ENCODE measurements around the gene PDIA3.

The PDIA3 gene

DNA sequence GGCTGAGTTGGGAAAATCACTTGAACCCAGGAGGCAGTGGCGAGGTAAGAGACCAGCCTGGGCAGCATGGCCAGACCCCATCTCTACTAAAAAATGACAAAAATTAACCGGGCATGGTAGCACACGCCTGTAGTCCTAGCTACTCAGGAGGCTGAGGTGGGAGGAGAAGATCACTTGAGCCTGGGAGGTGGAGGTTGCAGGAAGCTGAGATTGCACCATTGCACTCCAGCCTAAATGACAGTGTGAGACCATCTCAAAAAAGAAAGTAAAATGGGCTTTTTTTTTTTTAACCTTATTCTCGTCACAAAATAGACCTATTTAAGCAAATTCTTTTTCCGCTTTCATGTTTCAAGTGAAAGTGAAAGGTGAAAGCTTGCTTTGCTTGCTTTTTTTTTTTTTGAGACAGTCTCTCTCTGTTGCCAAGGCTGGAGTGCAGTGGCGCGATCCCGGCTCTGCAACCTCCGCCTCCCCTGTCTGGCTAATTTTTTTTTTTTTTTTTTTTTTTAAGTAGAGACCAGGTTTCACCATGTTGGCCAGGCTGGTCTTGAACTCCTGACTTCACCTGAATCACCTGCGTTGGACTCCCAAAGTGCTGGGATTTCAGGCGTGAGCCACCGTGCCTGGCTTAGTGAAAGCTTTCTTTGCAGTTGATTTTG is 3.6 kb downstream of the PDIA3 start:
- Histone ChIP-seq H3K27me3 (ENCODE audit: control insufficient read depth in 1 of 2, insufficient read depth in 2 of 2, low read length in 2 of 2) (no peaks in the 10 kb centered on the region), H3K4me1 (ENCODE audit: control insufficient read depth, insufficient read depth, low read length) (peaks cover 8% of the 10 kb centered on the region), H3K36me3 (ENCODE audit: control insufficient read depth in 2 of 2, insufficient read depth in 2 of 2, low read length in 2 of 2) (peaks cover 0 to 2% of the 10 kb centered on the region in 2 donors), H3K4me3 (ENCODE audit: low read length in 2 of 2) (no peak overlapping the region), H3K27ac (ENCODE audit: low read length) (no peak overlapping the region), H3K9me3 (ENCODE audit: control insufficient read depth in 2 of 2, low read length in 2 of 2) (no peaks in the 10 kb centered on the region), H3K9ac (ENCODE audit: low read length in 2 of 2) (no peak overlapping the region)

DNA sequence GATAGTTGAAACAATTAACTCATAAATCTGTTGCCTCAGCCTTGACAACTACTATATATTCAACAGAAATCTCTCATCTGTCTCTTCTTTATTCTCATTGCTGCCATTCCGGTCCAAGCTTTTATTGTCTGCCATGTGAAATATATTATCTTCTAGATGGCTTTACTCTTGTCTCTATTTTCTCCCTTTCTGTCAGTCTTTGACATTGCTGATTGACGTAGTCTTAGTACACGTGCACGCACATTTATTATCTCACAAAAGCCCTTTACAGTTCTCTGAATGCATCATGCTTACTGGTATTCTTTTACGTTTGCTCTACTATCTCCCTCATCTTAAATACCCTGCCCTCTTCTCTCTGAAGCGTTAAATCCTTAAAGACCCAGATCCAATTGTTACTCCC is 5.6 kb downstream of the PDIA3 start:
- H3K4me3 ChIP-seq (ENCODE audit: low read length in 2 of 2) = no peak overlapping the region
- no peak overlapping the region for H3K27ac ChIP-seq (ENCODE audit: low read length)
- H3K36me3 ChIP-seq (ENCODE audit: control insufficient read depth in 2 of 2, insufficient read depth in 2 of 2, low read length in 2 of 2) = peaks cover 5 to 9% of the 10 kb centered on the region in 2 donors
- no peak overlapping the region for H3K9ac ChIP-seq (ENCODE audit: low read length in 2 of 2)
- H3K4me1 ChIP-seq (ENCODE audit: control insufficient read depth, insufficient read depth, low read length) = peaks cover 8% of the 10 kb centered on the region
- no peaks in the 10 kb centered on the region for H3K9me3 ChIP-seq (ENCODE audit: control insufficient read depth in 2 of 2, low read length in 2 of 2)
- no peaks in the 10 kb centered on the region for H3K27me3 ChIP-seq (ENCODE audit: control insufficient read depth in 1 of 2, insufficient read depth in 2 of 2, low read length in 2 of 2)

DNA sequence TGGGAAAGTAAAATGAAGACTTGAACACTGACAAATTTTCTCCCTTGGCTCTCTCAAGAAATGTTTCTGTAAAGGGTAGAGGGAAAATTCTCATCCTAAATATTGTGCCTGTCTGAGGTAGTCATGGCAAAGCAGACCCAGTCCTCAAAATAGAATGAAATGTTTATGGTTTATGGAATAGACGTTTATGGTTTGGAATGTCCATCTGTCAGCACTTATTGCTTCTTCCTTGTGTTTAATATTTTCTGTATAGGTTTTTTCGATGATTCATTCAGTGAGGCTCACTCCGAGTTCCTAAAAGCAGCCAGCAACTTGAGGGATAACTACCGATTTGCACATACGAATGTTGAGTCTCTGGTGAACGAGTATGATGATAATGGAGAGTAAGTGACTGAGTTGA is 16.6 kb downstream of the PDIA3 start:
- H3K36me3 ChIP-seq (ENCODE audit: control insufficient read depth in 2 of 2, insufficient read depth in 2 of 2, low read length in 2 of 2) = peaks cover 30 to 41% of the 10 kb centered on the region in 2 donors
- no peak overlapping the region for H3K27ac ChIP-seq (ENCODE audit: low read length)

DNA sequence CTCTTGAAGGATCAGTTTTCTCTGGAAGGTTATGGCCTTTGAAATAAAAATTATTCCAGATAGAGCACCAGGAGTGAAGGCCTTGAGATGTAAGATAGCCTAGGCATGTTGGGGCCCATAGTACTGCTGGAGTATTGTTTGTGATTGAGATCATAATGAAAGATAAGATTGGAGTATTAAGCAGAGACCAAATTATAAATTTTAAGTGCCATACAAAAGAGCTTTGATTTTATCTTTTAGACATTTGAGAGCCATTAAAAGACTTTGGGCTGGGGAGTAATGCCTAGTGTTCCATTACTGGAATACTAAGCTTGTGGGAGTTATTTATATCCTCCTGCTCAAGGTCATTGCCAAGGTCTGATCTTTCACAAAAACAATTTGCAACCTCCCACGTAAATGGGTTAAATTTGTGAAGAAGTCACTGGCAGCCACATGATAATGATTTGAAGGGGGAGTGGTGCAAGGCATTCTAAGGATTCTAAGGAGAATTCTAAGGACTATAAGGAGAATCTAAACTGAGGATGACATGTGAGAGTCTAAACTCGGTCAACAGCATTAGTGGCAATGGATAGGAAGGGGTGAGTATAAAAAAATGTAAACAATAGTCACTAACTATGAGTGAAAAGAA is 17.7 kb downstream of the PDIA3 start:
- Histone ChIP-seq H3K36me3 (ENCODE audit: control insufficient read depth in 2 of 2, insufficient read depth in 2 of 2, low read length in 2 of 2) (peaks cover 30 to 45% of the 10 kb centered on the region in 2 donors), H3K9ac (ENCODE audit: low read length in 2 of 2) (no peak overlapping the region), H3K9me3 (ENCODE audit: control insufficient read depth in 2 of 2, low read length in 2 of 2) (no peaks in the 10 kb centered on the region), H3K4me1 (ENCODE audit: control insufficient read depth, insufficient read depth, low read length) (peaks cover 5% of the 10 kb centered on the region), H3K4me3 (ENCODE audit: low read length in 2 of 2) (no peak overlapping the region), H3K27ac (ENCODE audit: low read length) (no peak overlapping the region), H3K27me3 (ENCODE audit: control insufficient read depth in 1 of 2, insufficient read depth in 2 of 2, low read length in 2 of 2) (no peaks in the 10 kb centered on the region)

More for the DNA sequence above, 16.6 kb downstream of the PDIA3 start:
- Histone ChIP-seq H3K4me1 (ENCODE audit: control insufficient read depth, insufficient read depth, low read length) (peaks cover 5% of the 10 kb centered on the region), H3K27me3 (ENCODE audit: control insufficient read depth in 1 of 2, insufficient read depth in 2 of 2, low read length in 2 of 2) (no peaks in the 10 kb centered on the region), H3K9ac (ENCODE audit: low read length in 2 of 2) (no peak overlapping the region), H3K4me3 (ENCODE audit: low read length in 2 of 2) (no peak overlapping the region), H3K9me3 (ENCODE audit: control insufficient read depth in 2 of 2, low read length in 2 of 2) (no peaks in the 10 kb centered on the region)

DNA sequence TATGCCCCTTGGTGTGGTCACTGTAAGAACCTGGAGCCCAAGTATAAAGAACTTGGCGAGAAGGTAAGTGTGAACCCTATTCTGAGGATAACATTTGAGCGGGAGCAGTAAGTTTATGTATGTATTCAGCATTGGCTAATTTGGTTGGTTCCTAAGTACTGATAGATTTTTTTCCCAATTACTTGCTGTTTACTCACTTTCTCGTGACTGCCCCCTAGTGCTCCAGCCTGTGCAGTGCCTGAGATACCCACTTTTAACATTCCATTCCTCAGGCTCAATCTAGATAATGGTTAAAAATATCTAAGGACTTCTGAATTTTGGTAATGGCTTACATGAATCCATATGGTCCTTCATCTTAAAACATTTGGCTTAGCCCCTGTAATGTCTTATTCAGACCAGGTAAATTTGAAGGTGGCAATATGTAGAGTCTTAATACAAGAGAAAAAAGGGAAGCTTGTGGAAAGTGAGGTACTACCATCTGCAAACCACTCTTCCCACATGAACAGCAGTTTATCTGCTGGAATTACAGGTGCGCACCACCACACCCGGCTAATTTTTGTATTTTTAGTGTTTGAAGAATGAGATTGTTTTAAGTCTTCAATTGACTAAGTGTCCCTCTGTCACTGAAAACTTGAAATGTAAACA is 23.5 kb downstream of the PDIA3 start:
- Histone ChIP-seq H3K4me3 (ENCODE audit: low read length in 2 of 2) (no peak overlapping the region), H3K9me3 (ENCODE audit: control insufficient read depth in 2 of 2, low read length in 2 of 2) (no peaks in the 10 kb centered on the region), H3K9ac (ENCODE audit: low read length in 2 of 2) (no peak overlapping the region), H3K27me3 (ENCODE audit: control insufficient read depth in 1 of 2, insufficient read depth in 2 of 2, low read length in 2 of 2) (no peaks in the 10 kb centered on the region), H3K4me1 (ENCODE audit: control insufficient read depth, insufficient read depth, low read length) (no peaks in the 10 kb centered on the region), H3K36me3 (ENCODE audit: control insufficient read depth in 2 of 2, insufficient read depth in 2 of 2, low read length in 2 of 2) (peaks cover 48 to 49% of the 10 kb centered on the region in 2 donors), H3K27ac (ENCODE audit: low read length) (no peak overlapping the region)

DNA sequence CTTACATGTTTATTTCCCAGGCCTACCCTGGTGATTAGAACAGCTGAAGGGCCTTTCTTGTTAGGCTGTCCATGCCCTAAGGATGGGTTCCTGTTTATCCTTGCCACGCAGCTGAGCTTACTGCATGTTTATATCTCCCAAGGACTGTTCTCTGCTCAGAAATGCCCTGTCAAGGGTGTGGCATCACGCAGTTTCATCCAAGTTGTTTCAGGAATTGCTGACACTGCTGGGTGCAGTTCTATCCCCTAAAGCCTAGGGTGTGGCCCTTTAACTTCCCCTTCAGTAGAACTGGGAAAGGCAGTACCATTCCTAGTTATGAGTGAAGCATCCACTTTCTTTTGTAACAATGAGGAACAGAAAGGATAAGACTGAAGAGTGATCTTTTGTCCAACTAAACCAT is 25.6 kb downstream of the PDIA3 start:
- no peak overlapping the region for H3K9ac ChIP-seq (ENCODE audit: low read length in 2 of 2)

DNA sequence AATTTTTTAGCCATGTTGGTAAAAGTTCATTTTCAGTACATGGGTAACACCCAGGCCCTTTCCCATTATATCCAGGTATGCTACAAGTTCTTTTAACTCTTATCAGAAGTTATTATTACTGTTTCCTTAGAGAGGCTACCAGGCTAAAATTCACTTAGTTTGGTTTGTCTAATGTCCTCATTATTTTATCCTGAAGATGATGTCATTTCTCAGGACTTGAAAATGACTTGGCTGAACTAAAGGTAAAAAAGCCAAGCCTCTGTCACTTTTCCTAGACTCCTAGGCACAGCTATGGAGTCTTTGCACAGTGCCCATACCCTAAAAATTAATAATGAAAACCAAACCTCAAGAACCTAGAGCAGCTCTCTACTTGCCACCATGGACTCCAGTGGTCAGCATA is 26.4 kb downstream of the PDIA3 start:
- Histone ChIP-seq H3K27ac (ENCODE audit: low read length) (no peak overlapping the region), H3K36me3 (ENCODE audit: control insufficient read depth in 2 of 2, insufficient read depth in 2 of 2, low read length in 2 of 2) (peaks cover 28 to 30% of the 10 kb centered on the region in 2 donors), H3K27me3 (ENCODE audit: control insufficient read depth in 1 of 2, insufficient read depth in 2 of 2, low read length in 2 of 2) (no peaks in the 10 kb centered on the region), H3K9ac (ENCODE audit: low read length in 2 of 2) (no peak overlapping the region), H3K4me3 (ENCODE audit: low read length in 2 of 2) (no peak overlapping the region), H3K9me3 (ENCODE audit: control insufficient read depth in 2 of 2, low read length in 2 of 2) (no peaks in the 10 kb centered on the region), H3K4me1 (ENCODE audit: control insufficient read depth, insufficient read depth, low read length) (peaks cover 15% of the 10 kb centered on the region)

More for the DNA sequence above, 25.6 kb downstream of the PDIA3 start:
- Histone ChIP-seq H3K27me3 (ENCODE audit: control insufficient read depth in 1 of 2, insufficient read depth in 2 of 2, low read length in 2 of 2) (no peaks in the 10 kb centered on the region), H3K4me3 (ENCODE audit: low read length in 2 of 2) (no peak overlapping the region), H3K27ac (ENCODE audit: low read length) (no peak overlapping the region), H3K36me3 (ENCODE audit: control insufficient read depth in 2 of 2, insufficient read depth in 2 of 2, low read length in 2 of 2) (peaks cover 29 to 30% of the 10 kb centered on the region in 2 donors), H3K9me3 (ENCODE audit: control insufficient read depth in 2 of 2, low read length in 2 of 2) (no peaks in the 10 kb centered on the region), H3K4me1 (ENCODE audit: control insufficient read depth, insufficient read depth, low read length) (peaks cover 8% of the 10 kb centered on the region)

DNA sequence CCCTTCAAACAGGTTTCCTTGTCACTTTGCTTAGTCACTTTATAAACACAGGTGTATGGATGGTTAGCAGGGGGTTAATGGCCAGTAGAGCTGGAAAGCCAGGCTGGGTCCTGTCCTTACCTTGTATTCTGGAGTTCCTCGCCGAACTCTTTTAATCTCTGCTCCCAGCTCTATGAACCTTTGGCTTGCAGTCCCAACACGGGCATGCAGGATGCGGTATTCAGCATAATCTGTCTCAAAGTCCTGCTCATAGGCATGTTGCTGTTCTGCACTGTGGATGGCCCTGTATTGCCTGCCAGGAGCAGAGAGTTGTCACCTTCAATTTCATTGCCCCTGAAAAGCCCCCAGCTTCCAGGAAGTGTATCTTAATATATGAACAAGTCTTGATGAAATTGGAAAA is 27.8 kb downstream of the PDIA3 start:
- Histone ChIP-seq H3K4me3 (ENCODE audit: low read length in 2 of 2) (no peak overlapping the region), H3K36me3 (ENCODE audit: control insufficient read depth in 2 of 2, insufficient read depth in 2 of 2, low read length in 2 of 2) (peaks cover 19 to 30% of the 10 kb centered on the region in 2 donors), H3K27ac (ENCODE audit: low read length) (no peak overlapping the region), H3K9ac (ENCODE audit: low read length in 2 of 2) (no peak overlapping the region), H3K27me3 (ENCODE audit: control insufficient read depth in 1 of 2, insufficient read depth in 2 of 2, low read length in 2 of 2) (no peaks in the 10 kb centered on the region), H3K9me3 (ENCODE audit: control insufficient read depth in 2 of 2, low read length in 2 of 2) (no peaks in the 10 kb centered on the region), H3K4me1 (ENCODE audit: control insufficient read depth, insufficient read depth, low read length) (peaks cover 16% of the 10 kb centered on the region)

DNA sequence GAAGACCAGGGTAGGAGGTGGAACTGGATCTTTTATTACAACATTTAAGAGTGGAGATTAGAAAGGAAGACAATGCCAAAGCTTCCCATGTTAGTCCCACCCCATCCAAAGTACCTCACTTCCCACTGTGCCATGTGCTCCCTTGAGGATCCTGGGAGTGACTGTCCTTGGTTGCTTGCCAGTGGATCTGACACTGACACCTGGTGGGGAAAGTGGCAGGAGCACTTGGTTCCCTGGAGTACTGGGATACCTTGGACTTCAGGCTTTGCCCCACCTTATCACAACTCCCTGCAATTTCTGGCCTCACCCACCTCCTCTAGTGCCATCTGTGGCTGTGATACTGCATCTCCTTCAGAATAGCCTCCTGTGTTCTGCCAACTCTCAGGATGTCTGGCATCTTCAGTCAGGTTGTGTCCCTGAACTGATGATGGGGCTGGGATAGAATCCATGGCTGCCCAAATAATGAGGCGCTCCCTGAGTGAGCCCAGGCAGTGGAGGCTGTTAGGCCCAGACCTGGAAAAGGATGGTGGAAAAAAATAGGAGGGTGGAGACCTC is 29.2 kb downstream of the PDIA3 start:
- H3K9ac ChIP-seq (ENCODE audit: low read length in 2 of 2) = no peak overlapping the region
- peaks cover 16% of the 10 kb centered on the region for H3K4me1 ChIP-seq (ENCODE audit: control insufficient read depth, insufficient read depth, low read length)
- H3K27me3 ChIP-seq (ENCODE audit: control insufficient read depth in 1 of 2, insufficient read depth in 2 of 2, low read length in 2 of 2) = no peaks in the 10 kb centered on the region
- peaks cover 15 to 21% of the 10 kb centered on the region in 2 donors for H3K36me3 ChIP-seq (ENCODE audit: control insufficient read depth in 2 of 2, insufficient read depth in 2 of 2, low read length in 2 of 2)
- no peaks in the 10 kb centered on the region for H3K9me3 ChIP-seq (ENCODE audit: control insufficient read depth in 2 of 2, low read length in 2 of 2)
- H3K4me3 ChIP-seq (ENCODE audit: low read length in 2 of 2) = no peak overlapping the region
- peak overlapping the region; percentile 87 for H3K27ac ChIP-seq (ENCODE audit: low read length)

DNA sequence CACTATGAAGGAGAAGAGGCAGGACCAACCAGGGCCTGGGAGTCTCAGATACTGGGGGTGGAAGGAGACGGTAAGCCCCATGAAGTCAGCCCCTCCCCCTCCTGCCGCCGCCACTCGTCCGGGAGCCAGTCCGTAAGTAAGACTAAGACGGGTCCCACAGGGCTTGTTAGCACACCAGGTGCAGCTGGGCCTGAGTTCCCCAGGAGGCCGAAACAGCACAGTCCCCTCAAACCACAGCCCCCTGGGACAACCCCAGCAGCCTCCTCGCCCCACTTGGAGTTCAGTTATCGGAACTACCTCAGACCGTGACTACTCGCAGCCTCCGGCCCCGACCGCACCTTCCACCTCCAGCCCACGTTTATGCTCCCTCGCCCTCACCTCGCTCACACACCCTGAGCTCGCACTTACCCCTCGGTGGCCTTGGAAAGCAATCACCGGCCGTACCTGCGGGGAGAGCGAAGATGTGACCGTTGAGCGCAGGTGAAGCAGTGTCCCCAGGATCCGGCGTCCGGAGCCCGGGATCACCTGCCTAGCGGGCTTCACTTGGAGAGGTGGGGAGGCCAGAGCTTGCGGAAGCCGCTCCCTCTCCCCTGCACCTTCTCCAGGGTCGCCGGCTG is 30.0 kb downstream of the PDIA3 start:
- H3K4me3 ChIP-seq (ENCODE audit: low read length in 2 of 2) = peak overlapping the region; percentile 83 to 89
- peaks cover 16% of the 10 kb centered on the region for H3K4me1 ChIP-seq (ENCODE audit: control insufficient read depth, insufficient read depth, low read length)
- peaks cover 13 to 16% of the 10 kb centered on the region in 2 donors for H3K36me3 ChIP-seq (ENCODE audit: control insufficient read depth in 2 of 2, insufficient read depth in 2 of 2, low read length in 2 of 2)
- no peaks in the 10 kb centered on the region for H3K9me3 ChIP-seq (ENCODE audit: control insufficient read depth in 2 of 2, low read length in 2 of 2)
- no peaks in the 10 kb centered on the region for H3K27me3 ChIP-seq (ENCODE audit: control insufficient read depth in 1 of 2, insufficient read depth in 2 of 2, low read length in 2 of 2)
- peak overlapping the region in 1 of 2 donors; percentile 74 for H3K9ac ChIP-seq (ENCODE audit: low read length in 2 of 2)
- peak overlapping the region; percentile 87 for H3K27ac ChIP-seq (ENCODE audit: low read length)
